HepG2 (cell line): Measurements from ENCODE around the gene NSL1. TPM values are rescaled to one million over a fixed set of nuclear protein-coding genes. Genes with fewer than 3 reads are reported as not detected.

ENCODE experiments used
- FOSL2 ChIP-seq: sonication (generic); formaldehyde crosslinking; IDR thresholded peaks from 2 replicates; pipeline ENCODE4 v1.4.0; 2020; ENCODE audit warnings: missing genetic modification reagents
- FOXO1 ChIP-seq: sonication (generic); formaldehyde crosslinking; IDR thresholded peaks from 2 replicates; pipeline ENCODE4 v1.4.0; 2020; ENCODE audit warnings: missing genetic modification reagents
- HDAC2 ChIP-seq: sonication (generic); formaldehyde crosslinking; IDR thresholded peaks from 2 replicates; pipeline ENCODE4 v1.4.0; 2020; ENCODE audit warnings: missing genetic modification reagents
- HMGA1 ChIP-seq: sonication (generic); formaldehyde crosslinking; conservative IDR thresholded peaks from 2 replicates; pipeline ENCODE4 v1.4.0; 2020; ENCODE audit warnings: missing genetic modification reagents
- REPIN1 ChIP-seq: sonication (generic); formaldehyde crosslinking; IDR thresholded peaks from 2 replicates; pipeline ENCODE4 v1.8.0; 2022; ENCODE audit warnings: missing genetic modification reagents, low read depth, mild to moderate bottlenecking, borderline replicate concordance
- SALL2 ChIP-seq: sonication (generic); formaldehyde crosslinking; IDR thresholded peaks from 2 replicates; pipeline ENCODE4 v1.8.1; 2023; ENCODE audit warnings: mild to moderate bottlenecking, missing genetic modification reagents, inconsistent platforms
- SIX1 ChIP-seq: sonication (generic); formaldehyde crosslinking; IDR thresholded peaks from 2 replicates; pipeline ENCODE4 v1.4.0; 2020; ENCODE audit warnings: missing genetic modification reagents, borderline replicate concordance
- SP1 ChIP-seq, 2 experiments: fragments of 450-650 bp in 1 of 2; sonication (generic) in 1 of 2; formaldehyde crosslinking in 1 of 2; IDR thresholded peaks; 2 replicates each; pipeline versions ENCODE4 v1.4.0 to v1.6.1; 2016 to 2020; ENCODE audit warnings: missing genetic modification reagents in 1 of 2
- TEAD3 ChIP-seq: optimal IDR thresholded peaks from 2 replicates; pipeline ENCODE3; 2016; ENCODE audit warnings: borderline replicate concordance
- TRIM24 ChIP-seq: sonication (generic); formaldehyde crosslinking; IDR thresholded peaks from 2 replicates; pipeline ENCODE4 v1.8.0; 2022; ENCODE audit warnings: mild to moderate bottlenecking, missing genetic modification reagents
- ZFY ChIP-seq: sonication (generic); formaldehyde crosslinking; IDR thresholded peaks from 2 replicates; pipeline ENCODE4 v1.4.0; 2020; ENCODE audit warnings: missing genetic modification reagents
- ZKSCAN1 ChIP-seq: fragments of 150-350 bp; IDR thresholded peaks from 2 replicates; pipeline ENCODE4 v1.6.1; 2014; ENCODE audit warnings: low read length
- ZNF138 ChIP-seq: sonication (generic); formaldehyde crosslinking; IDR thresholded peaks from 2 replicates; pipeline ENCODE4 v1.5.0; 2020; ENCODE audit warnings: mild to moderate bottlenecking, low read depth, missing genetic modification reagents
- ZNF17 ChIP-seq: sonication (generic); formaldehyde crosslinking; IDR thresholded peaks from 2 replicates; pipeline ENCODE4 v1.5.0; 2020; ENCODE audit warnings: mild to moderate bottlenecking, missing genetic modification reagents
- ZNF501 ChIP-seq: sonication (generic); formaldehyde crosslinking; IDR thresholded peaks from 2 replicates; pipeline ENCODE4 v1.5.1; 2020; ENCODE audit warnings: mild to moderate bottlenecking, moderate library complexity, missing genetic modification reagents
- ZNF660 ChIP-seq: sonication (generic); formaldehyde crosslinking; IDR thresholded peaks from 2 replicates; pipeline ENCODE4 v1.5.1; 2020; ENCODE audit warnings: mild to moderate bottlenecking, low read depth, missing genetic modification reagents, borderline replicate concordance
- ZNF710 ChIP-seq: sonication (generic); formaldehyde crosslinking; IDR thresholded peaks from 2 replicates; pipeline ENCODE4 v1.5.0; 2020; ENCODE audit warnings: mild to moderate bottlenecking, missing genetic modification reagents, borderline replicate concordance
- polyA plus RNA-seq, 8 experiments: library from polyadenylated mRNA; depleted of rRNA in 3 of 8; stranded (reverse) in 7 of 8; unstranded in 1 of 8; fragments of >200 nt; fragmentation: Illumina TruSeq in 4 of 8; extraction: Trizol in 4 of 8; gene quantifications; 2 replicates each; pipeline versions ENCODE4 v1.2.1 to v1.2.3, GENCODE V29; 2011 to 2016; ENCODE audit warnings: low read depth in 4 of 8, missing spikeins in 1 of 8, mixed read lengths in 1 of 8; ENCODE audit not compliant: insufficient read depth in 1 of 8
- total RNA-seq, 5 experiments: library from RNA; depleted of rRNA; stranded (reverse); fragments of >200 nt; fragmentation: Illumina TruSeq; extraction: Trizol; gene quantifications; 2 replicates each; pipeline ENCODE4 v1.2.3, GENCODE V29; 2016; ENCODE audit warnings: low read depth in 1 of 5
- TF ChIP-seq, protein P1 (sequence below): IDR thresholded peaks from 2 replicates; pipeline ENCODE4 v1.6.1; 2016

Gene NSL1
- total and polyA plus RNA-seq, 2 of the 13 experiments (the other 11 are each of a cell fraction or from before 2014, with no cell fraction given), result 34.5 to 77.4 TPM

GRCh38 chr1:212728606-212729005 is 63.0 kb downstream of the NSL1 start (continued):
- TF ChIP-seq REPIN1 (CRISPR knock-in tag), result 0 out of 2 replicates have a peak, but pooled peaks have one; percentile 21
- TF ChIP-seq ZNF17 (CRISPR knock-in tag), result no peak
- TF ChIP-seq ZNF710 (CRISPR knock-in tag), result peak; percentile 72; the same call in 1 of the 2 replicates
- no peak for TF ChIP-seq SALL2 (CRISPR knock-in tag)
- TF ChIP-seq TEAD3, result peak; percentile 24
- TF ChIP-seq ZNF660 (CRISPR knock-in tag), result no peak
- TF ChIP-seq FOXO1, result peak; percentile 53; the same call in 1 of the 2 replicates
- TF ChIP-seq, protein P1, sequence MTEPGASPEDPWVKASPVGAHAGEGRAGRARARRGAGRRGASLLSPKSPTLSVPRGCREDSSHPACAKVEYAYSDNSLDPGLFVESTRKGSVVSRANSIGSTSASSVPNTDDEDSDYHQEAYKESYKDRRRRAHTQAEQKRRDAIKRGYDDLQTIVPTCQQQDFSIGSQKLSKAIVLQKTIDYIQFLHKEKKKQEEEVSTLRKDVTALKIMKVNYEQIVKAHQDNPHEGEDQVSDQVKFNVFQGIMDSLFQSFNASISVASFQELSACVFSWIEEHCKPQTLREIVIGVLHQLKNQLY (CRISPR knock-in tag), result no peak
- TF ChIP-seq SP1 (IDR thresholded peaks at IDR 0.05), result no peak
- TF ChIP-seq SP1 (CRISPR knock-in tag; IDR thresholded peaks at IDR 0.05), result no peak
- 0 out of 2 replicates have a peak, but pooled peaks have one; percentile 14 for TF ChIP-seq ZNF501 (CRISPR knock-in tag)
- TF ChIP-seq ZNF138 (CRISPR knock-in tag), result no peak
- 0 out of 2 replicates have a peak, but pooled peaks have one; percentile 66 for TF ChIP-seq HDAC2 (CRISPR knock-in tag)
- TF ChIP-seq HMGA1 (CRISPR knock-in tag), result no peak
- no peak for TF ChIP-seq TRIM24
- TF ChIP-seq FOSL2 (CRISPR knock-in tag), result peak; percentile 59
- TF ChIP-seq SIX1 (CRISPR knock-in tag), result 0 out of 2 replicates have a peak, but pooled peaks have one; percentile 14
- TF ChIP-seq ZFY (CRISPR knock-in tag), result no peak
- TF ChIP-seq ZKSCAN1, result no peak
